Esophagus squamous epithelium (tissue), 5 donors: ENCODE results near the gene INSYN1. TPM values are rescaled to one million over a fixed set of nuclear protein-coding genes. Genes with fewer than 3 reads are reported as not detected.

ENCODE experiments used
- DNase-seq: peaks from one replicate; lab custom pipeline; 2025; lab: John Stamatoyannopoulos, UW
- H3K27ac ChIP-seq, 4 donors: fragments of 200-600 bp; sonication (generic); one replicate each; pipeline ENCODE4 v1.5.1; 2016 to 2019; ENCODE audit warnings: mild to moderate bottlenecking in 1 of 4
- H3K27me3 ChIP-seq, 4 donors: fragments of 200-600 bp; sonication (generic); 1 replicate in 3 of 4; 2 replicates in 1 of 4; pipeline versions ENCODE4 v1.5.1 to v1.6.0; 2017 to 2021; ENCODE audit warnings: antibody characterized with exemption in 1 of 4
- H3K36me3 ChIP-seq, 3 donors: fragments of 200-600 bp; sonication (generic); one replicate each; pipeline ENCODE4 v1.5.1; 2016 to 2019
- H3K4me1 ChIP-seq, 3 donors: fragments of 200-600 bp; sonication (generic); one replicate each; pipeline ENCODE4 v1.5.1; 2017 to 2019
- H3K4me3 ChIP-seq, 4 donors: fragments of 200-600 bp; sonication (generic); 1 replicate in 3 of 4; 2 replicates in 1 of 4; pipeline ENCODE4 v1.5.1; 2016 to 2019; ENCODE audit warnings: mild to moderate bottlenecking in 2 of 4, moderate library complexity in 1 of 4
- H3K9me3 ChIP-seq, 3 donors: fragments of 200-600 bp; sonication (generic); one replicate each; pipeline ENCODE4 v1.5.1; 2016 to 2019
- CTCF ChIP-seq, 6 experiments: fragments of 450-650 bp in 4 of 6; fragments of 200-600 bp in 2 of 6; sonication (generic) in 2 of 6; IDR thresholded peaks; one replicate each; pipeline ENCODE4 v1.5.1; 2016 to 2019; ENCODE audit warnings: antibody characterized with exemption in 6 of 6, mild to moderate bottlenecking in 4 of 6, moderate library complexity in 4 of 6
- POLR2A ChIP-seq, 4 donors: fragments of 450-650 bp; IDR thresholded peaks; one replicate each; pipeline ENCODE4 v1.6.1; 2017; ENCODE audit warnings: antibody characterized with exemption in 4 of 4, mild to moderate bottlenecking in 4 of 4, moderate library complexity in 3 of 4
- WGBS, 2 donors: methylation state at CpG; one replicate each; pipeline ENCODE4 v1.1.5; 2018; 5-methylcytosine and 5-hydroxymethylcytosine counted together
- intact Hi-C: fragments of 100-400 bp; cut with DNase I; formaldehyde crosslinking; loops from one replicate; pipeline ENCODE4 v1.15.0; 2022
- total RNA-seq, 4 donors: library from RNA; depleted of rRNA; stranded (reverse); fragments of >200 nt; gene quantifications; one replicate each; pipeline ENCODE4 v1.1.0, GENCODE V29; 2016
- donor health status: DM: yes; HTN: yes; CAD: no.

INSYN1 gene
- total RNA-seq, 4 donors from 2014 or later = 0.38 to 20.9 (median 9.3) TPM

GRCh38 chr15:73700041-73700842, 52.9 kb downstream of the INSYN1 start:
- DNase-seq = no peak
- intact Hi-C loops = no loop called here
- Histone ChIP-seq H3K27ac (no peak overlapping the region), H3K36me3 (peaks cover 0 to 25% (median 3%) of the 10 kb centered on the region in 3 donors), H3K9me3 (no peaks in the 10 kb centered on the region), H3K27me3 (peaks cover 0 to 17% (median 0%) of the 10 kb centered on the region in 4 donors), H3K4me3 (no peak overlapping the region), H3K4me1 (peaks cover 16 to 33% (median 22%) of the 10 kb centered on the region in 3 donors)
- TF ChIP-seq POLR2A (IDR thresholded peaks at IDR 0.05) (no peak), CTCF (IDR thresholded peaks at IDR 0.05) (peak; percentile 78 to 95 (median 92))
- WGBS, 2 donors = 32% methylated on average over 13 of the region's 13 CpGs

- DNase-seq = no peak
- intact Hi-C loops = loop anchor here (5.0 to 10.0 kb wide), 2 partner anchors 62 to 145 kb away; no protein-coding TSS in a partner anchor
- Histone ChIP-seq H3K4me1 (peaks cover 16 to 33% (median 27%) of the 10 kb centered on the region in 3 donors), H3K9me3 (no peaks in the 10 kb centered on the region), H3K4me3 (no peak overlapping the region), H3K27me3 (peaks cover 0 to 25% (median 0%) of the 10 kb centered on the region in 4 donors), H3K36me3 (peaks cover 0 to 22% (median 3%) of the 10 kb centered on the region in 3 donors), H3K27ac (no peak overlapping the region)
- WGBS, 2 donors = 76 to 82% methylated on average over 6 to 8 of the region's 14 CpGs
- no peak for TF ChIP-seq CTCF (IDR thresholded peaks at IDR 0.05)
- no peak for TF ChIP-seq POLR2A (IDR thresholded peaks at IDR 0.05)
Observed at GRCh38 chr15:73699249-73700040, 53.7 kb downstream of the INSYN1 start.

GRCh38 chr15:73697033-73697467, 56.1 kb downstream of the INSYN1 start:
- peaks cover 0 to 31% (median 0%) of the 10 kb centered on the region in 4 donors for H3K27me3 ChIP-seq
- peaks cover 0 to 2% (median 0%) of the 10 kb centered on the region in 3 donors for H3K36me3 ChIP-seq
- H3K9me3 ChIP-seq = no peaks in the 10 kb centered on the region
- peak; percentile 42 for DNase-seq
- peak in 1 of 6 experiments; percentile 24 for TF ChIP-seq CTCF (IDR thresholded peaks at IDR 0.05)
- TF ChIP-seq POLR2A (IDR thresholded peaks at IDR 0.05) = no peak
- H3K27ac ChIP-seq = peak overlapping the region; percentile 31 to 55 (median 38)
- intact Hi-C loops = loop anchor here (5.0 to 10.0 kb wide), 2 partner anchors 60 to 142 kb away; no protein-coding TSS in a partner anchor
- no peak overlapping the region for H3K4me3 ChIP-seq
- 1 to 2% methylated on average over 7 to 8 of the region's 9 CpGs for WGBS, 2 donors
- peaks cover 16 to 41% (median 35%) of the 10 kb centered on the region in 3 donors for H3K4me1 ChIP-seq

- peak overlapping the region; percentile 31 to 55 (median 38) for H3K27ac ChIP-seq
- H3K9me3 ChIP-seq = no peaks in the 10 kb centered on the region
- intact Hi-C loops = loop anchor here (5.0 to 10.0 kb wide), 2 partner anchors 59 to 142 kb away; no protein-coding TSS in a partner anchor
- H3K4me3 ChIP-seq = no peak overlapping the region
- peaks cover 18 to 45% (median 39%) of the 10 kb centered on the region in 3 donors for H3K4me1 ChIP-seq
- TF ChIP-seq POLR2A (IDR thresholded peaks at IDR 0.05) (no peak), CTCF (IDR thresholded peaks at IDR 0.05) (no peak)
- no peak for DNase-seq
- H3K36me3 ChIP-seq = no peaks in the 10 kb centered on the region
- peaks cover 0 to 33% (median 0%) of the 10 kb centered on the region in 4 donors for H3K27me3 ChIP-seq
- WGBS, 2 donors = 23 to 45% methylated on average over 1 of the region's 1 CpG
Observed at GRCh38 chr15:73696641-73697001, 56.5 kb downstream of the INSYN1 start.
